ENCODE results near the gene ZNF304. TPM values are rescaled to one million over a fixed set of nuclear protein-coding genes. Genes with fewer than 3 reads are reported as not detected.

Gene ZNF304
- total and polyA plus RNA-seq, 9 of the 15 experiments (the other 6 are each of a cell fraction or from before 2014, with no cell fraction given): 0.82 to 5.5 (median 3.6) TPM

Other genes with a start within 250 kb of the ZNF304 start
Only the 7 nearest of the 22 such genes appear.
- gene ZNF460, start 70.8 kb upstream of the ZNF304 start, total RNA-seq (2014; rRNA removed): 18.5 and 22.1 TPM in 2 replicates
- gene ZNF460, start 70.8 kb upstream of the ZNF304 start, total RNA-seq (2014; rRNA removed; fragmentation: Illumina TruSeq; extraction: Trizol): 36.2 and 36.7 TPM in 2 replicates
- 24.7 and 24.9 TPM in 2 replicates for gene ZNF460, start 70.8 kb upstream of the ZNF304 start, total RNA-seq (2015; rRNA removed; fragmentation: Illumina TruSeq; extraction: Trizol)
- gene ZNF460, start 70.8 kb upstream of the ZNF304 start, total RNA-seq (2021): 28.0 and 29.6 TPM in 2 replicates
- gene ZNF460, start 70.8 kb upstream of the ZNF304 start, polyA plus RNA-seq (2011; rRNA removed): 16.6 and 23.6 TPM in 2 replicates
- gene ZNF460, start 70.8 kb upstream of the ZNF304 start, polyA plus RNA-seq (2014; fragmentation: Illumina TruSeq; extraction: Trizol): 1.1 and 1.2 TPM in 2 replicates
- gene ZNF460, start 70.8 kb upstream of the ZNF304 start, polyA plus RNA-seq (2014; fragmentation: Nextera tagmentation; extraction: Ambion mirVana): under 1 TPM; 0.45 to 0.87 TPM
- 5.6 and 7.1 TPM in 2 replicates for gene ZNF460, start 70.8 kb upstream of the ZNF304 start, polyA plus RNA-seq (2014; rRNA removed)
- 2.4 and 3.0 TPM in 2 replicates for gene ZNF543, start 30.8 kb upstream of the ZNF304 start, total RNA-seq (2014; rRNA removed)
- 5.5 and 6.7 TPM in 2 replicates for gene ZNF543, start 30.8 kb upstream of the ZNF304 start, total RNA-seq (2014; rRNA removed; fragmentation: Illumina TruSeq; extraction: Trizol)
- gene ZNF543, start 30.8 kb upstream of the ZNF304 start, total RNA-seq (2015; rRNA removed; fragmentation: Illumina TruSeq; extraction: Trizol): 3.8 and 4.5 TPM in 2 replicates
- gene ZNF543, start 30.8 kb upstream of the ZNF304 start, total RNA-seq (2021): 3.8 and 4.7 TPM in 2 replicates
- 1.9 and 2.4 TPM in 2 replicates for gene ZNF543, start 30.8 kb upstream of the ZNF304 start, polyA plus RNA-seq (2011; rRNA removed)
- 1.1 and 1.2 TPM in 2 replicates for gene ZNF543, start 30.8 kb upstream of the ZNF304 start, polyA plus RNA-seq (2014; fragmentation: Illumina TruSeq; extraction: Trizol)
- gene ZNF543, start 30.8 kb upstream of the ZNF304 start, polyA plus RNA-seq (2014; fragmentation: Nextera tagmentation; extraction: Ambion mirVana): under 1 TPM; 0.14 to 0.46 TPM
- gene ZNF543, start 30.8 kb upstream of the ZNF304 start, polyA plus RNA-seq (2014; rRNA removed): 1.5 and 1.6 TPM in 2 replicates
- gene TRAPPC2B, start 12.3 kb downstream of the ZNF304 start, total RNA-seq (2014; rRNA removed): 2.8 and 3.4 TPM in 2 replicates
- 4.4 and 5.4 TPM in 2 replicates for gene TRAPPC2B, start 12.3 kb downstream of the ZNF304 start, total RNA-seq (2014; rRNA removed; fragmentation: Illumina TruSeq; extraction: Trizol)
- gene TRAPPC2B, start 12.3 kb downstream of the ZNF304 start, total RNA-seq (2015; rRNA removed; fragmentation: Illumina TruSeq; extraction: Trizol): 3.3 and 3.5 TPM in 2 replicates
- gene TRAPPC2B, start 12.3 kb downstream of the ZNF304 start, total RNA-seq (2021): 1.8 and 2.2 TPM in 2 replicates
- gene TRAPPC2B, start 12.3 kb downstream of the ZNF304 start, polyA plus RNA-seq (2011; rRNA removed): 7.0 and 10.5 TPM in 2 replicates
- gene TRAPPC2B, start 12.3 kb downstream of the ZNF304 start, polyA plus RNA-seq (2014; fragmentation: Illumina TruSeq; extraction: Trizol): 5.0 and 5.2 TPM in 2 replicates
- 10 to 100 TPM; 13.1 to 20.4 TPM for gene TRAPPC2B, start 12.3 kb downstream of the ZNF304 start, polyA plus RNA-seq (2014; fragmentation: Nextera tagmentation; extraction: Ambion mirVana)
- 4.0 and 4.6 TPM in 2 replicates for gene TRAPPC2B, start 12.3 kb downstream of the ZNF304 start, polyA plus RNA-seq (2014; rRNA removed)
- 0.09 and 0.41 TPM in 2 replicates for gene ZNF547, start 12.3 kb downstream of the ZNF304 start, total RNA-seq (2014; rRNA removed)
- 0.35 and 0.51 TPM in 2 replicates for gene ZNF547, start 12.3 kb downstream of the ZNF304 start, total RNA-seq (2014; rRNA removed; fragmentation: Illumina TruSeq; extraction: Trizol)
- 0.30 and 0.40 TPM in 2 replicates for gene ZNF547, start 12.3 kb downstream of the ZNF304 start, total RNA-seq (2015; rRNA removed; fragmentation: Illumina TruSeq; extraction: Trizol)
- gene ZNF547, start 12.3 kb downstream of the ZNF304 start, total RNA-seq (2021): 0.16 and 0.51 TPM in 2 replicates
- 0.96 and 1.0 TPM in 2 replicates for gene ZNF547, start 12.3 kb downstream of the ZNF304 start, polyA plus RNA-seq (2011; rRNA removed)
- gene ZNF547, start 12.3 kb downstream of the ZNF304 start, polyA plus RNA-seq (2014; fragmentation: Illumina TruSeq; extraction: Trizol): 0.19 and 0.37 TPM in 2 replicates
- gene ZNF547, start 12.3 kb downstream of the ZNF304 start, polyA plus RNA-seq (2014; fragmentation: Nextera tagmentation; extraction: Ambion mirVana): under 1 TPM; 0.27 to 0.30 TPM
- 0.03 and 0.07 TPM in 2 replicates for gene ZNF547, start 12.3 kb downstream of the ZNF304 start, polyA plus RNA-seq (2014; rRNA removed)
- 4.0 and 5.0 TPM in 2 replicates for gene ZNF548, start 38.6 kb downstream of the ZNF304 start, total RNA-seq (2014; rRNA removed)
- gene ZNF548, start 38.6 kb downstream of the ZNF304 start, total RNA-seq (2014; rRNA removed; fragmentation: Illumina TruSeq; extraction: Trizol): 5.4 and 6.0 TPM in 2 replicates
- 4.6 and 5.8 TPM in 2 replicates for gene ZNF548, start 38.6 kb downstream of the ZNF304 start, total RNA-seq (2015; rRNA removed; fragmentation: Illumina TruSeq; extraction: Trizol)
- gene ZNF548, start 38.6 kb downstream of the ZNF304 start, total RNA-seq (2021): 3.8 and 4.5 TPM in 2 replicates
- gene ZNF548, start 38.6 kb downstream of the ZNF304 start, polyA plus RNA-seq (2011; rRNA removed): 6.2 and 8.7 TPM in 2 replicates
- 3.0 and 3.6 TPM in 2 replicates for gene ZNF548, start 38.6 kb downstream of the ZNF304 start, polyA plus RNA-seq (2014; fragmentation: Illumina TruSeq; extraction: Trizol)
- 1 to 10 TPM; 1.5 to 2.7 TPM for gene ZNF548, start 38.6 kb downstream of the ZNF304 start, polyA plus RNA-seq (2014; fragmentation: Nextera tagmentation; extraction: Ambion mirVana)
- gene ZNF548, start 38.6 kb downstream of the ZNF304 start, polyA plus RNA-seq (2014; rRNA removed): 3.2 and 5.0 TPM in 2 replicates
- gene ZNF17, start 59.9 kb downstream of the ZNF304 start, total RNA-seq (2014; rRNA removed): 7.7 and 8.0 TPM in 2 replicates
- gene ZNF17, start 59.9 kb downstream of the ZNF304 start, total RNA-seq (2014; rRNA removed; fragmentation: Illumina TruSeq; extraction: Trizol): 8.6 and 8.9 TPM in 2 replicates
- gene ZNF17, start 59.9 kb downstream of the ZNF304 start, total RNA-seq (2015; rRNA removed; fragmentation: Illumina TruSeq; extraction: Trizol): 6.5 and 6.9 TPM in 2 replicates
- 8.3 and 8.6 TPM in 2 replicates for gene ZNF17, start 59.9 kb downstream of the ZNF304 start, total RNA-seq (2021)
- 6.9 and 7.3 TPM in 2 replicates for gene ZNF17, start 59.9 kb downstream of the ZNF304 start, polyA plus RNA-seq (2011; rRNA removed)
- 5.8 and 6.0 TPM in 2 replicates for gene ZNF17, start 59.9 kb downstream of the ZNF304 start, polyA plus RNA-seq (2014; fragmentation: Illumina TruSeq; extraction: Trizol)
- 1 to 10 TPM; 5.3 to 6.1 TPM for gene ZNF17, start 59.9 kb downstream of the ZNF304 start, polyA plus RNA-seq (2014; fragmentation: Nextera tagmentation; extraction: Ambion mirVana)
- gene ZNF17, start 59.9 kb downstream of the ZNF304 start, polyA plus RNA-seq (2014; rRNA removed): 3.1 and 5.8 TPM in 2 replicates
- gene ZNF749, start 84.1 kb downstream of the ZNF304 start, total RNA-seq (2014; rRNA removed): 13.7 and 20.1 TPM in 2 replicates
- 14.8 and 15.6 TPM in 2 replicates for gene ZNF749, start 84.1 kb downstream of the ZNF304 start, total RNA-seq (2014; rRNA removed; fragmentation: Illumina TruSeq; extraction: Trizol)
- gene ZNF749, start 84.1 kb downstream of the ZNF304 start, total RNA-seq (2015; rRNA removed; fragmentation: Illumina TruSeq; extraction: Trizol): 13.8 and 15.0 TPM in 2 replicates
- gene ZNF749, start 84.1 kb downstream of the ZNF304 start, total RNA-seq (2021): 16.3 and 19.2 TPM in 2 replicates
- 28.8 and 33.2 TPM in 2 replicates for gene ZNF749, start 84.1 kb downstream of the ZNF304 start, polyA plus RNA-seq (2011; rRNA removed)
- gene ZNF749, start 84.1 kb downstream of the ZNF304 start, polyA plus RNA-seq (2014; fragmentation: Illumina TruSeq; extraction: Trizol): 13.7 and 17.5 TPM in 2 replicates
- 1 to 10 TPM; 5.3 to 7.8 TPM for gene ZNF749, start 84.1 kb downstream of the ZNF304 start, polyA plus RNA-seq (2014; fragmentation: Nextera tagmentation; extraction: Ambion mirVana)
- 19.4 and 24.2 TPM in 2 replicates for gene ZNF749, start 84.1 kb downstream of the ZNF304 start, polyA plus RNA-seq (2014; rRNA removed)